ENCODE results near the gene DERL3. TPM values are rescaled to one million over a fixed set of nuclear protein-coding genes. Genes with fewer than 3 reads are reported as not detected.
A peak's percentile ranks its signal among the peaks of the same experiment; 100 is the strongest.

The DERL3 gene
- total RNA-seq (2021) = 9.0 and 9.8 TPM in 2 replicates
- long read RNA-seq, partial matches to known transcripts = 2 of 17 reads
- long read RNA-seq, other reads (novel, unspliced or antisense) = 11 of 17 reads

GRCh38 chr22:23838681-23839468, at the start of gene DERL3:
TSS of gene DERL3 (minus strand) at chr22:23839006. CDS start at chr22:23838987, 19 bp downstream.
- TF ChIP-seq, protein P1, sequence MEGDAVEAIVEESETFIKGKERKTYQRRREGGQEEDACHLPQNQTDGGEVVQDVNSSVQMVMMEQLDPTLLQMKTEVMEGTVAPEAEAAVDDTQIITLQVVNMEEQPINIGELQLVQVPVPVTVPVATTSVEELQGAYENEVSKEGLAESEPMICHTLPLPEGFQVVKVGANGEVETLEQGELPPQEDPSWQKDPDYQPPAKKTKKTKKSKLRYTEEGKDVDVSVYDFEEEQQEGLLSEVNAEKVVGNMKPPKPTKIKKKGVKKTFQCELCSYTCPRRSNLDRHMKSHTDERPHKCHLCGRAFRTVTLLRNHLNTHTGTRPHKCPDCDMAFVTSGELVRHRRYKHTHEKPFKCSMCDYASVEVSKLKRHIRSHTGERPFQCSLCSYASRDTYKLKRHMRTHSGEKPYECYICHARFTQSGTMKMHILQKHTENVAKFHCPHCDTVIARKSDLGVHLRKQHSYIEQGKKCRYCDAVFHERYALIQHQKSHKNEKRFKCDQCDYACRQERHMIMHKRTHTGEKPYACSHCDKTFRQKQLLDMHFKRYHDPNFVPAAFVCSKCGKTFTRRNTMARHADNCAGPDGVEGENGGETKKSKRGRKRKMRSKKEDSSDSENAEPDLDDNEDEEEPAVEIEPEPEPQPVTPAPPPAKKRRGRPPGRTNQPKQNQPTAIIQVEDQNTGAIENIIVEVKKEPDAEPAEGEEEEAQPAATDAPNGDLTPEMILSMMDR (conservative IDR thresholded peaks at IDR 0.05) = no peak
- Histone ChIP-seq H4K5ac (ENCODE audit: insufficient read length, low read depth, low read length) (no peak within 1 kb of the TSS), H3K79me2 (ENCODE audit: insufficient read depth, low read length) (no peaks in the 10 kb centered on the region), H3K4me2 (ENCODE audit: insufficient read depth, insufficient read length, low read length) (peak within 1 kb of the TSS; percentile 63), H2BK20ac (ENCODE audit: low read depth, low read length, poor library complexity, severe bottlenecking) (no peak within 1 kb of the TSS), H3K56ac (ENCODE audit: insufficient read length, low read depth, low read length) (no peak within 1 kb of the TSS), H2BK120ac (ENCODE audit: low read depth, low read length, poor library complexity, severe bottlenecking) (no peak within 1 kb of the TSS), H3K18ac (ENCODE audit: insufficient read length, low read depth, low read length) (peak within 1 kb of the TSS; percentile 91), H2AFZ (ENCODE audit: low read length) (no peak within 1 kb of the TSS), H2BK15ac (ENCODE audit: low read depth, low read length) (no peak within 1 kb of the TSS), H4K91ac (ENCODE audit: insufficient read length, low read depth, low read length) (no peak within 1 kb of the TSS), H3K27me3 (ENCODE audit: insufficient read depth, low read length) (no peaks in the 10 kb centered on the region; the same call in 1 of the 2 replicates), H4K8ac (replicated peaks; ENCODE audit: insufficient read length, low read depth, low read length) (no peak within 1 kb of the TSS), H3K23me2 (ENCODE audit: insufficient read length, low read depth, low read length, poor library complexity, severe bottlenecking) (peaks cover 6% of the 10 kb centered on the region), H3K9ac (ENCODE audit: extremely low read depth, insufficient read length, low read length) (peak within 1 kb of the TSS; percentile 57), H3K4ac (ENCODE audit: low read depth, low read length) (no peak within 1 kb of the TSS; the same call in 1 of the 2 replicates), H2BK12ac (ENCODE audit: insufficient read length, low read depth, low read length) (no peak within 1 kb of the TSS), H3K4me1 (ENCODE audit: insufficient read depth, low read length) (no peaks in the 10 kb centered on the region; the same call in 1 of the 2 replicates), H3K79me1 (ENCODE audit: insufficient read depth, low read depth, low read length, poor library complexity, severe bottlenecking) (no peaks in the 10 kb centered on the region), H2BK5ac (ENCODE audit: insufficient read length, low read length) (no peak within 1 kb of the TSS), H3K14ac (ENCODE audit: insufficient read depth, low read length) (peak within 1 kb of the TSS; percentile 74; the same call in 1 of the 2 replicates), H3K27ac (ENCODE audit: insufficient read length, low read depth, low read length) (no peak within 1 kb of the TSS), H3K9me3 (ENCODE audit: control insufficient read depth, low read depth, low read length) (no peaks in the 10 kb centered on the region), H3K23ac (ENCODE audit: insufficient read length, low read depth, low read length) (no peak within 1 kb of the TSS), H4K20me1 (ENCODE audit: control insufficient read depth, insufficient read depth, insufficient read length) (no peaks in the 10 kb centered on the region), H2AK5ac (ENCODE audit: insufficient read length, low read length) (no peak within 1 kb of the TSS), H3T11ph (ENCODE audit: low read length) (no peak within 1 kb of the TSS)
- Mint-ChIP-seq H3K9me3 (peaks cover 0 to 3% of the 10 kb centered on the region in 2 experiments; a peak in 1 of 5 replicates), H3K27ac (peak within 1 kb of the TSS; percentile 87 to 94 (median 90); a peak in 6 of 7 replicates), H3K4me3 (peak within 1 kb of the TSS; percentile 82 to 94), H3K4me1 (peaks cover 24 to 33% of the 10 kb centered on the region in 2 experiments), H3K27me3 (ENCODE audit: low read depth) (peaks cover 30% of the 10 kb centered on the region), H3K36me3 (ENCODE audit: insufficient read depth in 1 of 3, low read depth in 3 of 3) (peaks cover 6 to 12% (median 11%) of the 10 kb centered on the region in 3 experiments; a peak in 6 of 7 replicates)
- no CpG with 5 or more reads among the region's 70 CpGs for WGBS (ENCODE audit: extremely low coverage, insufficient read length, low lambda C conversion rate)
- DNase-seq = peak; percentile 100
